NCI-H510A treated with DMSO at 0.1 percent for 48 hours (cell line): ENCODE results near the gene KRTAP10-3.
"Not testable (repeated sequence)": the region's sequence is repeated elsewhere in the genome, so short reads cannot be mapped to it uniquely, and the experiment has no call there.

Source experiments
- DNase-seq: peaks from one replicate; lab custom pipeline; 2025; lab: John Stamatoyannopoulos, UW

Gene KRTAP10-3

DNA sequence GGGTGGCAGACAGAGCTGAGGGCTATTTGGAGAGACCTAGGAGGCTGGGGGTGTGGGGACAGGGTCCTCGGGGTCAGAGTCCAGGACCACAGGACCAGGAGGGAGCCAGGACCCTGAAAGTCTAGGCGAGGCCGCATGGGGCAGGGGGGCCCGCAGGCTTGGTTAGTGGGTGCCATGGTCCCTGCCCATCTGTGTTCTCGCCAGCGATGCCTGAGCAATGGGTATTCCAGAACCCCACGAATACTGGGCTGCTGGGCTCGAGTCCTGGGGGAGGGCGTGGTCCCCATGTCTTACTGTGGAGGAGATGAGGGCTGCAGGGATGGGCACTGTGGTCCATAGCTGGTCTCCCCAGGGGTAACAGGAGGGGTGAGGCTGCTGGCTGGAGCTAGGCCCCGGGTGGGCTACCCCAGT, 31.7 kb upstream of the KRTAP10-3 start:
- no peak for DNase-seq

DNA sequence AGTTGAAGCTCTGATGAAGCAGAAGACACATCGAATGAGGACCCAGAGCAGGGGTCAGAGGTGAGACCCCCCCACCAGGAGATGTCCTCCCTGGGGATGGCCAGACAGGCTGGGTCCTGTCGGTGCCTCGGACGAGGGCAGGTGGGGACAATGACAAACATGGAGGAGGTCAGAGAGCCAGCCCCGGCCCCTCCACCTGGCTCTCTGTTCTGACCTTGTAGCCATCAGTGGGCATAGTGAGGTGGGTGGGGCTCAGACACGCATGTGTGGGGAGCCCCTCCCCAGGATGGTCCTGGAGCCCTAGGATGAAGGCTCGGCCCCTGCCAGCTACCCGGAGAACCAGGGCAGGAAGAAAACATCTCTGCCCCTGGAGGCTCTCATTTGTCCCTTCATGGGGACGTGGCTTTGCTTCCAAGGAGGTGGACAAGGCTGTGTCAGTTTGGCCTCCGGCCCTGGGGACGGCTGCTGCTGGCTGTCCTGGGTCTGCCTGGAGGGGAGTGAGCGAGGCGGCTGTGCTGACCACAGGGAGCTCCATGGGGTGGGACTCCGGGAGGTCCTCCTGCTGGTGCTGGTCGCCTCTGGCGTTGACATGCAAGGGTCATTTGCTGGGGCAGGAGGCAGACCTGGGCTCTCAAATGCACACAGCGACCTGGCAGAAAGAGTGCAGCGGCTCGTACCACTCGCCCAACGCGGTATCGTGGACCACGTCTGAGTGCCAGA, 31.2 kb upstream of the KRTAP10-3 start:
- no peak for DNase-seq

DNA sequence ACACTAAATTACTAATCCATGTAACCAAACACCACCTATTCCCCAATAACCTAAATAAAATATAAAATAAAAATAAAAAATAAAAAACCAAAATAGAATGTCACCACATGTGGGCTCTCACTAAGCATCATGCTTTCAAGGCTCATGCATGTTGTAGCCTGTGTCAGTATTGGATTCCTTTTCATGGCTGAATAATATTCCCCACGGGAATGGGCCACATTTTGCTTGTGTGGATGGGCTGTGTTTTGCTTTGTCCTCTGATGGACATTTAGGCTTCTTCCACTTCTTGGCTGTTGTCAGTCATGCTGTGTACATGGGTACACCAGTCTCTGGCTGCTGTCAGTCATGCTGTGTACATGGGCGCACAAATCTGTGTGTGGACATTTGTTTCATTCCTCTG, 30.5 kb upstream of the KRTAP10-3 start:
- no peak for DNase-seq

DNA sequence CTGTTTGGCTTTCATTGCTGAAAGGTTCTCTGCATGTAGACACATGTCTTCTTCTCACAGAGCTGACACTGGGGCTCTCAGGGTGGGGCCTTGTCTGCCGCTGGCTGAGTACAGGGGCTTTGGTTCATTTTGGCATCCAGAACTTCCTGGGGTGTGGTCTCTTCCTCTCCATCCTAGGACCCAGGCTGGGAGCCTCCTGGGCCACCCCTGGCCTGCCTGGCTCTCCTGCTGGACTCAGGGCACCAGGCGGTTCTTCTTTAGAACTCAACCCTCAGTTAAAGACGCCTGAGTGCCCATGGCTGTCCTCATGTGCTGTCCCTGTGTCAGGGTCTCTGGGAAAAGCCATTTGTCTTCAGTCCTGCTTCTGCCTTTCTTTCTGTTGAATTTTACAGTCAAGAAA, 27.3 kb upstream of the KRTAP10-3 start:
- no peak for DNase-seq

DNA sequence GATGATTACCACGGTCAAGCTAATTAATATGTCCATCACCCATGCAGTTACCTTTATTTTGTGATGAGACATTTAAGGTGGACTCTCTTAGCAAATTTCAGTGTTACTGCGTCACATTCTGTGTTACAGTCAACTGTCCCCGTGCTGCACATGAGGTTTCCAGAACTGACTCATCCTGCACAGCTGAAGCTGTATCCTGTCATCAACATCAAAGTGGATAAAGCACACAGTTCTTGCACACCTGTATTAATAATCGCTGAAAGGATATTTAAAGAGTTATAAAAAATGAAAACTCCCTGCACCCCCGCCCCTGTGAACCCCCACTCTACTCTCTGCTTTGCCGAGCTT, 25.2 kb upstream of the KRTAP10-3 start:
- DNase-seq: no peak

DNA sequence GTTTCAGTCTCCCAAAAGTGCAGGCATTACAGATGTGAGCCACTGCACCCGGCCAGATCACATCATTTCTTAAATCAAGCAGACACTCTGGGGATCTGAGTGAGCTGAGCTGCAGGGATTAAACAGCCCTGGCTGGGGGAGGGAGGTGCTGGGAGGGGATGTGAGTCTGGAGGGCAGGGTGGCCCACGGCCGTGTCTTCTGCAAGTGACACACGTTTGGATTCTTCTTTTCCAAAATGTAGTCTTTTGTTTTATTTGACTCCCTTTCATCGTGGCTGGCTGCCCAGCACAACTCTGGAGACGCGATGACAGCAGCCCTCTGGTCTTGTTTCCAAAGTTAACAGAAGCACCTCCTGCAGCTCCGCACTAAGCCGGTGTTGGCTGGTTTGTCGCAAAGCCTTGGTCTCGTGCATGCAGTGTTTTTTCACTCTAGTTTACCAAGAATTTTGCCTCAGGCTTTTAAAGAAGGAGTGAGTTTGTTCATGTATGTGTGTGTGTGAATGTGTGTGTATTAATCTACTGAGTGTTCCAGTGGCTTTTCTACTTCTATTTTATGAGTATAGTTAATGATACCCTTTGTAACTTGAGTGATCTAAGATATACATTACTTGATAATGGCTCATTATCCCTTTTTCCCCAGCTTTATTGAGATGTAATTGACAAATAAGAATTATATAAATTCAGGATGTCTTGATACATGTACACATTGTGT, 24.6 kb upstream of the KRTAP10-3 start:
- DNase-seq: no peak

DNA sequence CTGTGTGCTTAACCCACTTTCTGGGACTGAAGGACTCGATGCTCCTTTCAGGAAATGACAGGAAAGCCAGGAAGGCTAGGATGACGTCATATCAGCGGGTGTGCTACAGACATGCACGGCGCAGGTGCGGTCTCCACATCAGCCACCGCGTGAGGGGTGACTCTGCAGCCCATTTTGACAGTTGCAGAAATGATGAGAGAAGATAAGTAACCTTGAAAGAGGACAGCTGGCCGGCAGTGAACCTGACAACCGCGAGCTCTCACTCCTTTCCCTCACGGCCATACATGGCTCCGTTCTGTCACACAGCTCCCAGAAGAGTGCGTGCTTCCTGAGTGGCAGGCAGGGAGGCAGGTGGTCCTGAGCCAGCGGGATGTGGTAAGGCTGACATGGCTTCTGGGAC, 23.5 kb upstream of the KRTAP10-3 start:
- peak; percentile 11 for DNase-seq

DNA sequence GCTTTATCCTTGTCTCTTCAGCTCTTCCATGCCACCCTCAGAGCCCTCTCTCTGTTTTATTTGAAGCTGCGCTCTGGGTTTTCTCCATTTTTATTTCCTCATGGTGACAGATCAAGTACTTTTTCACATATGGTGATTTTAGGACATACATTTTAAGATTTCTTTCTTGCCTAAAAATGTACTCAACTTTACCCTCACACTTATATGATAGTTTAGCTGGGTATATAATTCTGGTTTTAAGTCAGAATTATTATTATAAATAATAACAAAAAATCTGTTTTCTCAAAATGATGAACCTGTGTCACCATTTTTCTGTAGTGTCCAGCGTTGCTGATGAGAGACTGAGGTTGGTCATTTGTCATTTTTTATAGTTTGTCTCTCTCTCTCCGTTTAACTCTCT, 22.6 kb upstream of the KRTAP10-3 start:
- DNase-seq: no peak

DNA sequence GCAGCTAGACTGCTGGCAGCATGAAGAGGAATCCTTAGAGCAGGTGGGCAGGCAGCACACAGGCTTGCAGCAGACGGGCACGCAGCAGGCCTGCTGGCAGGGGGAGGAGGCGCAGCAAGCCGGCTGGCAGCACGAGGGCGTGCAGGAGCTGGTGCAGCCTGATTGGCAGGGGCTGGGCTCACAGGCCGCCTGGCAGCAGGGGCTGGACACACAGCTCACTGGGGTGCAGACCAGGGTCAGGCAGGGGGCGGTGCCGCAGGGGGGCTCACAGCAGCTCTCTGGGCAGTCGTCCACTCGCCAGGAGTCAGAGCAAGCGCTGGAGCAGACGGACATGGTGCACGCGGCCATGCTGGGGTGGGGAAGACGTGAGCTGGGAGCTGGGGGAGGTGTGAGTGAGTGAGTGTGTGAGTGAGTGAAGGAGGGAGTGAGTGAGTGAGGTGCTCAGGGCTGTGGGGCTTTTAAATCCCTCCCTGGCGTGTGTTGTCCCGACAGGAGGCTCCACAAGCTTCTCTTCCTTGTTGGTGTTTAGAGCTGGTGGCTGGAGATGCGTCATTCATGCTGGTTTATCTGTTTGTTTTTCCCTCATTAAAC, 21.7 kb upstream of the KRTAP10-3 start, which contains the start of gene KRTAP10-5:
TSS of gene KRTAP10-5 (minus strand) at position 374 of the 591 bp plus-strand sequence. CDS start at position 348, 26 bp downstream.
- DNase-seq: not testable (repeated sequence)

DNA sequence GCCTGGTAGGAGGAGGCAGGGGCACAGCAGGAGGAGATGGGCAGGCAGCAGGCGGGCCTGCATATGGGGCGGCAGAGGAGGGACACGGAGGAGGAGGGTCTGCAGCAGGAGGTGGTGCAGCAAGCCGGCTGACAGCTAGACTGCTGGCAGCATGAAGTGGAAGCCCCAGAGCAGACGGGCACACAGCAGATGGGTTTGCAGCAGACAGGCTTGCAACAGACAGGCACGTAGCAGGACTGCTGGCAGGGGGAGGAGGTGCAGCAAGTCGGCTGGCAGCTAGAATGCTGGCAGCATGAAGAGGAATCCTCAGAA, 21.2 kb upstream of the KRTAP10-3 start:
- DNase-seq: no peak

DNA sequence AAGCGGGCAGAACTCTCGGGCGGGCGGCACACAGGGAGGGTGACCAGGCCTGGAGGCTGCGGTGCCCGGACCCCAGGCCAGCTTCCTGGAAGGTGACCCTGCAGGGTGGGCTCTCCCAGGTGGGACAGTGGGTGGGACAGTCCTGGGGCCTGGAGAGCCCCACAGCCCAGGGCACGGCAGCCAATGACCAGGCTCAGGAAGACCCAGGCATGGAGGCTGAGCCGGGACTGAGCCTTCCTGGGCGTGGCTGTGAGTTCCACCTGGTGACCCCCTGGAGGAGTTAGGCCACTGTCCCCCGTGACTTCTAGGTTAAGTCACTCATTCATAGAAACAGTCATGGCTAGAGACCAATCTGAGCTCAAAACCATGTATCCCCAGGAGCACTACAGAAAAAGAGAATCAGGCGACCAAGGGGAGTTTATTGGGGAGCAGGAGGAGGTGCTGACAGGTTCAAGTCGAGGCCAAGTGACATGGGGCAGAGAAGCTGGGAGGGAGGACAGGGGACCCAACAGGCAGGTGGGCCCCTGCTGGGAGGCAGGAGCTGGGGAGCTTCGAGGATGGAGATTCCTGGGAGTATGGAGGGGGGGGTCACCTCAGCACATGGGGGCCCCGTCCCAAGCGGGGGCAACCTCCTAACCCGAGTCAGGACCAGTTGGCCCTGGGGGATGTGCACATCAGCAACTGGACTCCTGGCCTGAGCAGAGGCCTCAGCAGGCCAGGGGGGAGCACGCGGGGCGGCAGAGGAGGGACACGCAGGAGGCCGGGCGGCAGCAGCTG, 20.6 kb upstream of the KRTAP10-3 start:
- no peak for DNase-seq

DNA sequence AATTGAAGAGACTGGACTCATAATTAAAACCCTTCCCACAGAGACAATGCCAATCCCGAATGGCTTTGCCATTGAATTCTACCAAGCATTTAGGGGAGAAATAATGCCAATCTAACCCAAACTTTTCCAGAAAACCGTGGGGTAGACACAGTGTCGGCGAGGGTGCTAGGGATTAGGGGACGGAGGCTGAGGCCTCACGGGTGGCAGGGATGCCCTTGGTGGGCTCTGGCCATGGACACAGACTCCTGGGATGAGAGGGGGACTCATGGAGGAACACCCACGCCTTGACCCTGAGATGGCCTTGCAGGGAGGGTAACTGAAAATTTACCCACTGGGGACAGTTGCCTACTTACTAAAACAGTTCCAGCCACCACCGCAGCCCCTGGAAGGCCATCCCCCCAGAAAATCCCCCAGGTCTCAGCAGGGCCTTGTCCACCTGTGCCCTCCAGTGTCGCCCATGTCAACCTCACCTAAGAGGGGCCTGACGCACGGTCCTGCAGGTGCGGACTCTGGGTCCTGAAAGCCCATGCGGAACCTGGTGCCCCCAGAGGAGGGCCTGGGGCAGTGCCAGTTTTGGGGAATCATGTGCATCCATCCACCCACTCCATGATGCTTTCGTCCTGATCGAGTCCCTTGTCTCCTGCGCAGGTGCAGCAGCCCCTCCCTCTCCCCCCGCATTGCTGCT, 19.9 kb upstream of the KRTAP10-3 start:
- no peak for DNase-seq

DNA sequence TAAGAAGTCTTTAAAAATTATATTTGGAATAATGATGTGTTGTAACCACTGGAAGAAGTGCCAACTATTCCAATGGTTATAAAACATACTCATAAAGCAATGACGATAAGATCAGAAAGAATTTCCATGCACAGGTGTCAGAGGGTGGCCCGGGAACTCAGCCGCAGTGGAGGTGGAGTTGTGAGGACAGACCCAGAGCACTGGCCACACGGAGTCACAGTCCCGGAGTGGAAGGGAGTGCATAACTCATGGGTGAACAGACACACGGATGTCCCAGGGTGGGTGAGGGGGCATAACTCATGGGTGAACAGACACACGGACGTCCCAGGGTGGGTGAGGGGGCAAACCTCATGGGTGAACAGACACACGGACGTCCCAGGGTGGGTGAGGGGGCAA, 17.4 kb upstream of the KRTAP10-3 start:
- DNase-seq: no peak

DNA sequence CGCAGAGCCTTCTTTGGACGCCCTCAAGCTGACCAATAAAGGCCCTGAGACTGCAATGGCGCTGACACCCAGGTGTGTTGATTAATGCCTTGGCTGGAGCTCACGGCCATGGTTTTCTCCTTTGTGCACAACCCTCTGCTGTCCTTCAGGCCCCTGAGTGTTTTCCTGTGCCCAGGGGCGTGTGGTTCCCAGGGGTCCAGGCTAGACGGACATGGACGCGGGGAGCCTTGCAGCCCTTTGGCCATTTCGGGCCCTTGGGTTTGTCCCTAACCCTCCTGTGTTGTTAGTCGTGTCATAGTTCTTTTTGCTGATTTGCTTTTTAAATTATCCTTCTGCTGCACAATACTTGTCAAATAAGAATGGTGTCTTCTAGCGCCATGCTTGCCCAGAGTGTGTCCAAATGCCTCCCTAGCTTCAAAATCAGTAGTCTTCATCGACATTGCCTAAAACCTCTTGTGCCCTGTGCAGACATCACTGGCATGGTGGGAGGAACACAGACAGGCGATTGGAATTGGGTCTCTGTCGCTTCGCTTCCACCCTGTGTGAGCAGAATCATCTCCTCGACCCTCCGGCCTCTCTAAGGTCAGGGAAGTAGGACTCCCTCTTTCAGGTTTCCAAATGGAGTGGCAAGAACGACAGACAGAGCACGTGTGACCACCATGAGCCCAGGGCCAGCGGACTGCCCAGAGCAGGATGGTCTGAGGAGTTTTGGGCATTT, 16.9 kb upstream of the KRTAP10-3 start:
- DNase-seq: no peak

DNA sequence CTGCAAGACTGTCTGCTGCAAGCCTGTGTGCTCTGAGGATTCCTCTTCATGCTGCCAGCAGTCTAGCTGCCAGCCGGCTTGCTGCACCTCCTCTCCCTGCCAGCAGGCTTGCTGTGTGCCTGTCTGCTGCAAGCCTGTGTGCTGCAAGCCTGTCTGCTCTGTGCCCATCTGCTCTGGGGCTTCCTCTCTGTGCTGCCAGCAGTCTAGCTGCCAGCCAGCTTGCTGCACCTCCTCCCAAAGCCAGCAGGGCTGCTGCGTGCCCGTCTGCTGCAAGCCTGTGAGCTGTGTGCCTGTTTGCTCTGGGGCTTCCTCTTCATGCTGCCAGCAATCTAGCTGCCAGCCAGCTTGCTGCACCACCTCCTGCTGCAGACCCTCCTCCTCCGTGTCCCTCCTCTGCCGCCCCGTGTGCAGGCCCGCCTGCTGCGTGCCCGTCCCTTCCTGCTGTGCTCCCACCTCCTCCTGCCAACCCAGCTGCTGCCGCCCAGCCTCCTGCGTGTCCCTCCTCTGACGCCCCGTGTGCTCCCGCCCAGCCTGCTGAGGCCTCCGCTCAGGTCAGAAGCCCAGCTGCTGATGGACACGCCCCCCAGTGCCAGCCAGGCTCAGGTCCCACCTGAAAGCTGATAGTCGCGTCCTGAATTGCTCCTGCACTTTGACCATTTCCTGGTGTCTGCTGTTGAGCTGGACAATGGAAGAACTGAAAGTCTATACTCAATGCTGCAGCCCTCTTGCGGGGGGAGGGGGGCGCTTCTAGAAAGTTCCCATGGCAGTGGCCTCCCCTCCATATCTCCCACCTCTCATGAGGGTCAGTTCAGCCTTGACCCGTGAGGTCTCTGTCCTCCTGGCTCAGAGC, 16.1 kb upstream of the KRTAP10-3 start:
- no peak for DNase-seq

DNA sequence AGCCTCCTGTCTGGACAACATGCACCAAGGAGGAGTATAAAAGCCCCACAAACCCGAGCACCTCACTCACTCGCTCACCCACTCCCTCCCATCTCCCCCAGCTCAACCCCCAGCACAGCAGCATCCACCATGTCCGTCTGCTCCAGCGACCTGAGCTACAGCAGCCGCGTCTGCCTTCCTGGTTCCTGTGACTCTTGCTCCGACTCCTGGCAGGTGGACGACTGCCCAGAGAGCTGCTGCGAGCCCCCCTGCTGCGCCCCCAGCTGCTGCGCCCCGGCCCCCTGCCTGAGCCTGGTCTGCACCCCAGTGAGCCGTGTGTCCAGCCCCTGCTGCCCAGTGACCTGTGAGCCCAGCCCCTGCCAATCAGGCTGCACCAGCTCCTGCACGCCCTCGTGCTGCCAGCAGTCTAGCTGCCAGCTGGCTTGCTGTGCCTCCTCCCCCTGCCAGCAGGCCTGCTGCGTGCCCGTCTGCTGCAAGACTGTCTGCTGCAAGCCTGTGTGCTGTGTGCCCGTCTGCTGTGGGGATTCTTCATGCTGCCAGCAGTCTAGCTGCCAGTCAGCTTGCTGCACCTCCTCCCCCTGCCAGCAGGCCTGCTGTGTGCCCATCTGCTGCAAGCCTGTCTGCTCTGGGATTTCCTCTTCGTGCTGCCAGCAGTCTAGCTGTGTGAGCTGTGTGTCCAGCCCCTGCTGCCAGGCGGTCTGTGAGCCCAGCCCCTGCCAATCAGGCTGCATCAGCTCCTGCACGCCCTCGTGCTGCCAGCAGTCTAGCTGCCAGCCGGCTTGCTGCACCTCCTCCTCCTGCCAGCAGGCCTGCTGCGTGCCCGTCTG, 15.2 kb upstream of the KRTAP10-3 start, which contains the start of gene KRTAP10-4:
TSS of gene KRTAP10-4 (plus strand) at position 100 of the 827 bp plus-strand sequence. CDS start at position 130, 30 bp downstream.
- not testable (repeated sequence) for DNase-seq

DNA sequence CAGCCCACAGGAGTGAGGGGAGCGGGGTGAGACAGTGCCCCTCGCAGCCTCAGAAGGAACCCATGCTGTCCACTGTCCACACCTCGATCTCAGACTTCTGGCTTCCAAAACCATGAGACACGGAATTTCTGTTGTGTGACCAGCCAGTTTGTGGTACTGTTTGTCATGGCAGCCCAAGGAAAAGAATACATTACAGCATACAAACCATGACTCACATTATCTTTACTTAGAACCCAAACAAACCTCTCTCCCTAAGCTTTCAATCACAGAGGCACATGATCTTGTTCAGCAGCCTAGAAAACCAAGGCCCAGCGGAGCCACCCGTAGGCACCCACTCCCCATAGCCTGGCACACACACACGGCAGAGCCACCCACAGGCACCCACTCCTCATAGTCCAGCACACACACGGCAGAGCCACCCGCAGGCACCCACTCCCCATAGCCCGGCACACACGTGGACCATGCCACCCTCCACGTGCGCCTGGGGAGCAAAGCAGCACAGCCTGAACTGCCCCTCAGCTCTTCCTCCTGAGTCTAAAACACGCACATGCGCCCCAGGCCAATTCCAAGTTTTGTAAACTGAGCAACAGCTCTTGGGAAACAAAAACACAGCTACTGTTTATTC, 14.5 kb upstream of the KRTAP10-3 start:
- no peak for DNase-seq

DNA sequence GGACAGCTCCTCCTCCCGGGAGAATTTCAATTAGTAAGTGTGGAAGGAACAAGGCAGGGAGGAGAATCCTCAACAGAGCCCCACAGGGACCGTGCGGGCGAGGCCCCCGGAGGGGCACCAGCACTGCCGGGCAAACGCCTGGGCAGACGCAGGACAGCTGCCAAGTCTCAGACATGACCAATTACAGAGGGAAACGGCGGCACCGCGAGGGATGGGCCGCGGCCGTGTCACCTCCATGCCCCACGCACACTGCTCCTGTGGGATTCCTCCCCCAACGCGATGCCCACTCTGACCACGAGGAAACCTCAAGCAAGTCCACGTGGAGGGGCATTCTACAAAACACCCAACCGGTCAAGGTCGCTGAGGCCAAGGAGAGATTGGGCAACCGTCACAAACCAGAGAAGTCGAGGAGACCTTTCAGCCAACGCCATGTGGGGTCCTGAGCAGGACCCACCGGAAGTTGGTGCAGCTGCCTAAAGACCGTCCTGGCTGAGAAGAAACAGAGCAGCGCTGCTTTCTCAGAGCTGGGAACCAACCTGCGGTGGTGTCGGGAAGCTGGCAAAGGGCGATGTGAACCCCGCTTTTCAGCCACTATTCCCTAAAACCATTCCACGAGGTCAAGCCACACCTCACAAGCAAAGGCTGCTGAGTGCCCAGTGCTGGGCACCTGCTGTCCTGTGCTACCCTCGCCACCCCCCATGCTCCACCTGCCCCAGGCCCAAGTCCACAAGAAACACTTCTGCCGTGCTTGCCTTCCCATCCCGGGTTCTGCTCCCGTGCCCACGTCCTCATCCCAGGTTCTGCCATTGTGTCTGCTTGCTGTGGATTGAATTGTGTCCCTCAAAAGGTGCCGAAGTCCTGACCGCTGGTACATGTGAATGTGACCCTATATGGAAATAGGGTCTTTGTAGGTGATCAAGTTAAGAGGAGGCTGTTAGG, 13.5 kb upstream of the KRTAP10-3 start:
- DNase-seq: no peak
